Fibroblast of villous mesenchyme (primary cell): ENCODE data around the gene UBE2L3. TPM values are rescaled to one million over a fixed set of nuclear protein-coding genes. Genes with fewer than 3 reads are reported as not detected.

Experiments used
- DNase-seq: peaks from one replicate; pipeline ENCODE4 v3.0.0-alpha.2; 2010; ENCODE audit warnings: low read depth
- H3K4me3 ChIP-seq: 2 replicates; pipeline ENCODE4 v1.5.1; 2011; ENCODE audit warnings: low read depth, mild to moderate bottlenecking, low read length
- total RNA-seq: library from RNA; depleted of rRNA; stranded (reverse); fragments of >200 nt; gene quantifications from 2 replicates; pipeline ENCODE4 v1.2.3, GENCODE V29; 2012
- TF ChIP-seq, protein P1 (sequence below): IDR thresholded peaks from 2 replicates; pipeline ENCODE4 v1.5.1; 2012; ENCODE audit warnings: low read depth, mild to moderate bottlenecking, low read length; ENCODE audit not compliant: insufficient read depth

UBE2L3 gene
- total RNA-seq, 1 donor: 56.1 TPM

DNA sequence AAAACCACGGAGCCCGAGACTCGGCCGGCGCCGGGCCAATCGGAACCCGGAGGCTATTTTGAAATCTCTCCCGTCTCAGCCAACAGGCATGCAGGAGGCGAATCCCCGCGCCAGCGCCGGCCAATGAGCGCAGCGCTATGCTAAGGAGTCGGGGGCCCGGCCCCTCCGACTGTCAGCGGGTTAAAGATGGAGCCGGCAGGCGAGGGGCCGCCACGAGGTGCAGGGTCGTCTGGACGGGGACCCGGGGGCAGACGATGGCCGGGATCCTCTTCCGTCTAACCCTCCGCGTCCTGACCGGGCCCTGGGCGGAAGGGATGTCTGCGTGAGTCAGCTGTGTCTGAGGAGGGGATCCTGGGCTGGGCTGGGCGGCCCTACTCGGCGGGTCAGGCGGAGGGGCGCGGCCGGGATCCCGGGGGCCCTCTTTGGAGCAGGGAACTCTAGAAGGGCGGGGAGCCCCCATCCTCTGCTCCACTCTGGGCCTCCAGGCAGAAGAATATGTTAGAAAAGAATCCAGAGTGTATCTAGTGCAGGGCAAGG, 84.6 kb downstream of the UBE2L3 start:
- H3K4me3 ChIP-seq: peak overlapping the region; percentile 84
- TF ChIP-seq, protein P1, sequence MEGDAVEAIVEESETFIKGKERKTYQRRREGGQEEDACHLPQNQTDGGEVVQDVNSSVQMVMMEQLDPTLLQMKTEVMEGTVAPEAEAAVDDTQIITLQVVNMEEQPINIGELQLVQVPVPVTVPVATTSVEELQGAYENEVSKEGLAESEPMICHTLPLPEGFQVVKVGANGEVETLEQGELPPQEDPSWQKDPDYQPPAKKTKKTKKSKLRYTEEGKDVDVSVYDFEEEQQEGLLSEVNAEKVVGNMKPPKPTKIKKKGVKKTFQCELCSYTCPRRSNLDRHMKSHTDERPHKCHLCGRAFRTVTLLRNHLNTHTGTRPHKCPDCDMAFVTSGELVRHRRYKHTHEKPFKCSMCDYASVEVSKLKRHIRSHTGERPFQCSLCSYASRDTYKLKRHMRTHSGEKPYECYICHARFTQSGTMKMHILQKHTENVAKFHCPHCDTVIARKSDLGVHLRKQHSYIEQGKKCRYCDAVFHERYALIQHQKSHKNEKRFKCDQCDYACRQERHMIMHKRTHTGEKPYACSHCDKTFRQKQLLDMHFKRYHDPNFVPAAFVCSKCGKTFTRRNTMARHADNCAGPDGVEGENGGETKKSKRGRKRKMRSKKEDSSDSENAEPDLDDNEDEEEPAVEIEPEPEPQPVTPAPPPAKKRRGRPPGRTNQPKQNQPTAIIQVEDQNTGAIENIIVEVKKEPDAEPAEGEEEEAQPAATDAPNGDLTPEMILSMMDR: no peak
- peak; percentile 87 for DNase-seq

DNA sequence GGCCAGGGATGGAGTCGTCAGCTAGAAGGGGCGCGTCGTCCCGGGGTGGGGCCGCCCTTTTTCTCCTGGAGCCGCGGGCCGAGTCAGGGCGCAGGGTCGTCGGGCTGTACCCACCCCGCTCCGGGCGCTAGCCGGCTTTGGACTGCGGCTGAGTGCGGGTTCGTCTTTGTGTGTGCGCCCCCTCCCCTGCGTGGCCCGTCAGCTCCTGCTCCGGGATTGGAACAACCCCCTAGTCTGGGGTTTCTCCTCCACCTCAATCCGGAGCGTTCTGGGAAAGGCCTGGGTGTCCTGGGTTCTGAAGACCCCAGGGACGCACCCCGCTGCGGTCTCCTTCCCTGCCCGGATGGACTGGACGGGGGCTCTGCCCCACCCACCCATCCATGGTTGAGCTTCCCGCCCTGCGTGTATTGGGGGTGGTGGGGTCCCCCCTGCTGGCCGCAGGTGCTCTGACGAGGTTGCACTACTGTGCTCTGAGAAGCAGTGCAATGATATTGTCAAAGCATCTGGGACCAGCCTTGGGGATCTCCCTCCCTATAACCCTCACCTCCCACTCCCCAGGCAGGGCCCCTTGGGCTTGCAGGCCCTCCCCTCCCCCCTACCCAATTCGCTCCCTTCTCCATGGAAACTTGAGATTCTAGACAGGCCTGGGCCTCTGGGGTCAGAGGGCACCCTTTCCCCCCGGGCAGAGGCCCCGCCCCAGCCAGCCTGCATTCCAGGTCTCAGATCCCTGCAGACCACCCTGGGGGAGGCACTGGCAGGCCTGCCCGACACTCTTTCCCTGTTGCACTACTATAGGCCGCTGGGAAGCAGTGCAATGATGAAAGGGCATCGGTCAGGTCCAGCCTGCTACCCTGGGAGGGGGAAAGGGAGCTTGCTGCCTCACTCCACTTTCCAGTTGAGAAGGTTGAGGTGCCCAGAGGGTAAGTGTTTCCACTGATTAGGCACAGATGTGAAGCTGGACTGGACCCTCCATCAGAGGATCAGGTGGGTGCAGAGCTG, 85.3 kb downstream of the UBE2L3 start:
- DNase-seq: no peak
- TF ChIP-seq, protein P1: no peak

DNA sequence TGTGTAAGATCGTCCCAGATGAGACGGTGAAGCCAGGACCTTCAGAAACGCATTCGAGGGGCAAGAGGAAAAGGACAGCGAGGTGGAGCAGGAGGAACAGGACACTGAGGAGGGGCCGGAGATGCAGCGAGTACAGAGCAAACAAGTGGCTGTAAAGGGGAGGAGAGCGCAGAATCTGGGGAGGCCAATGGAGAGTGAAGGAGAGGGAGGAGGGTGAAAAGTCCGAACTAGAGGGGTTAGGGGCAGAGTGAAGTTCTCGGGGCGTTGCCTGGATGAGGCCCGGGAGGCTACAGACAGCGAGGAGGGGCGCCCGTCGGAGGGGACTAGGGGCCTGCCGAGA, 89.5 kb downstream of the UBE2L3 start:
- DNase-seq: no peak
- H3K4me3 ChIP-seq: peak overlapping the region; percentile 64
- TF ChIP-seq, protein P1: no peak

More for the DNA sequence above, 85.3 kb downstream of the UBE2L3 start:
- peak overlapping the region; percentile 84 for H3K4me3 ChIP-seq

DNA sequence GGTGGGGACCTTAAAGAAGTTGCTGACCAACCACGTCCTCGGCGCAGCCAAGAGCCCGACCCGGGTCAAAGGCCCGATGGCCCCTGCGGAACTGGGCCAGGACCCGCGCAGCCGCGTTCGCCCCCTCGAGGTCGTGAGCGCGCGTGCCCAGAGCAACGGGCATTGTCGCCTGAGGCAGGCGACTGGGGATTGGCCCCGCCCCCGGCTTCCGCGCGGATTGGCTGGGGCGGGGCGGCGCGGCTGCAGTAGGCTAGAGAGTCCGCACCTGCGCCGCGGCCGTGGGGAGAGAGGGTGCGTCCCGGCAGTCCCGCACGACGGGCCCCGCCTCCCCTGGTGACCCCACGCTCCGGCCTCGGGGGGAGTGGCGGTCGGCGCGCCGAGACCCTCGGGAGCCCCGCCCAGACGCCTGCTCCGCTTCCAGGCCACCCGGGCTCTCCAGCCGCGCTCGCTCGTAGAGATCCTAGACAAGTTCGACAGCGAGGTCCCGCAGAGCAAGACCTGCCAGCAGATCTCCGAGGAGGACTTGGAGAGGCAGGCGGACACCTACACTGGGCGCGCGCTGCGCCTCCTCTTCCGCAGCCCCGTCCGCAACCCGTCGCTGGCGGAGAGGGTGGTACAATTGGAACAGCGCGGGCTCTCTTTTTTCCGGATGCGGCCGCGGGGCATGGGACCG, 90.0 kb downstream of the UBE2L3 start:
- H3K4me3 ChIP-seq: peak overlapping the region; percentile 64
- DNase-seq: peak; percentile 33

DNA sequence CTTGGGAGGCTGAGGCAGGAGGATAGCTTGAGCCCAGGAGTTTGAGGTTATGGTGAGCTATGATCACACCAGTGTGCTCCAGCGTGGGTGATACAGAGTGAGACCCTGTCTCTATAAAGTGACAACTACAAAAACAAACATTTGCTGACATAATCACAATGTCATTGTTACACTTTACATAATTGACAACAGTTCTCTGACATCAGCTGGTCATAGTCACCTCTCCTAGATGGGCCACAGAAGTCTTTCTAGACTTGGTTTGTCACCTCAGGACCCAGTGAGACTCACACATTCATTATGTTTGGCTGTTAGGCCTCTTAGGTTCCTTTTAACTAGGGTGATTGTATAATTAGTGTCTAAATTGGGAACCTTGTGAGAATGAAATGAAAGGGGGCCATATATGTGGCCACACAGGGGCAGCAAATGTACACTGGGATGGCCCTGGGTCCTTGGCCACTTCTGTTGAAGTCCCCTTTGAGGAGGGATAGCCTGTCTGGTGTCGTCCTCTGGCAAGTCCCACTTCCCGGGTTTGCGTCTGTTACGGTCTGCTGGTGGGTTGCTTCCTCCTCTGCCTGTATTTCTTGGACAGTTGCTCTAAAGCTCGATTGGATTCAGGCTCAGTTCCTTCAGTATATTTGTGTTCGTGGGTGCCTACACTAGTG, 92.5 kb downstream of the UBE2L3 start:
- H3K4me3 ChIP-seq: no peak overlapping the region
- DNase-seq: no peak
- TF ChIP-seq, protein P1: no peak

More for the DNA sequence above, 90.0 kb downstream of the UBE2L3 start:
- TF ChIP-seq, protein P1: no peak

DNA sequence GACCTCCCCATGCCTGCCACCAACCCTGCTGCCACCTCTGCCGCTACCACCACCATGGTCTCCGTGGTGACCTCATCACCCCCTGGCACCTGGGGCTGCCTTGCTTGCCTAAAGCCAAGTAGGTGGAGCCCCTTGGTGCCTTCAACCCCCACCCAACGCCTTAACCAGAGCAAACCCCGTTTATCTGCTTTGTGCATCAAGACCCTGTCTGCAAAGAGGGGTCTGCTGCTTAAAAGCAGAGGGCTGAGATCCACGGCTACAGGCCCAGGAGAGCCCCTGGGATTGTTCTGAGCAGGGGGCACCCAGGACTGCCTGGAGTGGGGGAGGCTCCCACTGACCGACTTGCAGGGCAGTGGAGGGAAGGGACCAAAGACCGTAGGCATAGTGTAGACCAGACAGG, 93.4 kb downstream of the UBE2L3 start:
- DNase-seq: no peak
- TF ChIP-seq, protein P1: no peak
- H3K4me3 ChIP-seq: no peak overlapping the region
